Measurements from ENCODE around the gene WSCD1.

Gene WSCD1

GRCh38 chr17:6108987-6109386 lies 38.8 kb downstream of the WSCD1 start:
- no peak for DNase-seq

GRCh38 chr17:6109536-6109935 lies 39.4 kb downstream of the WSCD1 start:
- no peak for DNase-seq

GRCh38 chr17:6110088-6110487 lies 39.9 kb downstream of the WSCD1 start:
- no peak for DNase-seq

- no peak for DNase-seq
Measured at GRCh38 chr17:6110592-6110991, 40.4 kb downstream of the WSCD1 start.

GRCh38 chr17:6120351-6120750 lies 50.2 kb downstream of the WSCD1 start:
- DNase-seq: no peak

GRCh38 chr17:6124856-6125255 lies 54.7 kb downstream of the WSCD1 start:
- DNase-seq: no peak

GRCh38 chr17:6126768-6127167 lies 56.6 kb downstream of the WSCD1 start:
- no peak for DNase-seq

- no peak for DNase-seq
Measured at GRCh38 chr17:6134721-6135120, 64.5 kb downstream of the WSCD1 start.

GRCh38 chr17:6135236-6135635 lies 65.1 kb downstream of the WSCD1 start:
- no peak for DNase-seq

GRCh38 chr17:6135996-6136395 lies 65.8 kb downstream of the WSCD1 start:
- DNase-seq: no peak

- no peak for DNase-seq
Measured at GRCh38 chr17:6137716-6138502, 67.7 kb downstream of the WSCD1 start.

GRCh38 chr17:6138761-6139446 lies 68.7 kb downstream of the WSCD1 start:
- no peak for DNase-seq

- DNase-seq: no peak
Measured at GRCh38 chr17:6139447-6139832, 69.3 kb downstream of the WSCD1 start.

- no peak for DNase-seq
Measured at GRCh38 chr17:6140188-6140587, 70.0 kb downstream of the WSCD1 start.

- DNase-seq: no peak
Measured at GRCh38 chr17:6140728-6141330, 70.7 kb downstream of the WSCD1 start.

- no peak for DNase-seq
Measured at GRCh38 chr17:6142701-6143100, 72.5 kb downstream of the WSCD1 start.

- DNase-seq: no peak
Measured at GRCh38 chr17:6145946-6146345, 75.8 kb downstream of the WSCD1 start.

- DNase-seq: no peak
Measured at GRCh38 chr17:6147042-6147441, 76.9 kb downstream of the WSCD1 start.

GRCh38 chr17:6153375-6153774 lies 83.2 kb downstream of the WSCD1 start:
- no peak for DNase-seq

GRCh38 chr17:6157716-6158115 lies 87.5 kb downstream of the WSCD1 start:
- no peak for DNase-seq

- DNase-seq: no peak
Measured at GRCh38 chr17:6159541-6160231, 89.5 kb downstream of the WSCD1 start.

GRCh38 chr17:6160232-6160555 lies 90.0 kb downstream of the WSCD1 start:
- no peak for DNase-seq

All from T-helper 2 cell (primary cell).